ENCODE data around the gene SLPI. TPM values are rescaled to one million over a fixed set of nuclear protein-coding genes. Genes with fewer than 3 reads are reported as not detected.

The SLPI gene
- total RNA-seq (2014; rRNA removed; shearing (Covaris generic); ENCODE audit: low replicate concordance), result not detected in 2 replicates

DNA sequence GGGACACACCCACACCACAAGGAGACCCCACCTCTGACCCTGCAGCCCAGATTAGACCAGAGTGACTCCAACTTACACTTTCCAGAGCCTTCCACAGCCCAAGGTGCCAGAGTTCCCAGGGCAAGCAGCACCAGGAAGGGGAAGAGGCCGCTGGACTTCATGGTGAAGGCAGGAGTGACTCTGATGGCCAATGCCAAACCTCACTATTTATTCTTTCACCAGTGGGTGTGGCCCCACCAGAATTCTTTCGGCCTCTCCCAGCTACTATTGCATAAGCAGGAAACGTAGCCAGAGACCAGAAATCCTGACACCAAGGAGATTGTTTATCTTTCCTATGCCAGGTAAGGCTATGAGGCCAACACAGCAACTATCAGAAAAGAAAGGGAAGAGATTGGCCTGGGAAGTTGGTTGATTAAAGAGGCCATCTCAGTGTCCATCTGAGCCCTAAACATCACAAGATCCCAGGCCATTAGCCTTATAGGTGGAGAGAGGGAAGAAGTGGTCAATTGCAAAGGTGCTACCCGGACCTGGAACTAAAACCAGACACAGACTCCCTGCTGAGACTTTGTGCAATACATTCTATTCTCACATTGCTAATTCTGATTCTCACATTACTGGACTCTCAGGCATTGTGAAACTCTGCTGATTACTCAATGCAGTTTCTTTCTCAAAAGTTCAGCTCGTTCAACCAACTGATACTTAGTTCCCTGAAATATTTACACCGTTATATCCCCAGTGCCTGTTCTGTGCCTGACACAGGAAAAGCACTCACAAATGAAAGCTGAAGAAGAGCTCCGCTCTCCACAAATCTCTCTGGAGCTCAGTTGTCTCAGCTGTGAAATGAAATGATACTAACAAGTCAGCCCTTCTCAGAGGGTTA lies at the start of gene SLPI:
SLPI (minus strand) TSS at position 182 of the 880 bp plus-strand sequence; CDS start at position 161, 21 bp downstream.
- DNase-seq, result no peak
- H3K27me3 ChIP-seq (ENCODE audit: low read length), result no peaks in the 10 kb centered on the region
- no peak within 1 kb of the TSS for H3K4me2 ChIP-seq (ENCODE audit: low read depth, low read length, poor library complexity, severe bottlenecking)
- H3K79me2 ChIP-seq (ENCODE audit: low read length), result no peaks in the 10 kb centered on the region
- no peak within 1 kb of the TSS for H3K9ac ChIP-seq (ENCODE audit: low read length)
- no peaks in the 10 kb centered on the region for H3K9me3 ChIP-seq (ENCODE audit: low read length)
- no peak within 1 kb of the TSS for H3K27ac ChIP-seq (ENCODE audit: low read length)
- no peaks in the 10 kb centered on the region for H4K20me1 ChIP-seq (ENCODE audit: insufficient read depth, low read depth, low read length)
- H3K9me2 ChIP-seq (replicated peaks; ENCODE audit: insufficient read depth, low read length), result no peaks in the 10 kb centered on the region
- H2AFZ ChIP-seq (ENCODE audit: low read length), result no peak within 1 kb of the TSS
- H3K4me3 ChIP-seq (ENCODE audit: low read length), result no peak within 1 kb of the TSS
- no peaks in the 10 kb centered on the region for H3K36me3 ChIP-seq (ENCODE audit: insufficient read depth, low read length)
- no peaks in the 10 kb centered on the region for H3K4me1 ChIP-seq (ENCODE audit: low read length)

DNA sequence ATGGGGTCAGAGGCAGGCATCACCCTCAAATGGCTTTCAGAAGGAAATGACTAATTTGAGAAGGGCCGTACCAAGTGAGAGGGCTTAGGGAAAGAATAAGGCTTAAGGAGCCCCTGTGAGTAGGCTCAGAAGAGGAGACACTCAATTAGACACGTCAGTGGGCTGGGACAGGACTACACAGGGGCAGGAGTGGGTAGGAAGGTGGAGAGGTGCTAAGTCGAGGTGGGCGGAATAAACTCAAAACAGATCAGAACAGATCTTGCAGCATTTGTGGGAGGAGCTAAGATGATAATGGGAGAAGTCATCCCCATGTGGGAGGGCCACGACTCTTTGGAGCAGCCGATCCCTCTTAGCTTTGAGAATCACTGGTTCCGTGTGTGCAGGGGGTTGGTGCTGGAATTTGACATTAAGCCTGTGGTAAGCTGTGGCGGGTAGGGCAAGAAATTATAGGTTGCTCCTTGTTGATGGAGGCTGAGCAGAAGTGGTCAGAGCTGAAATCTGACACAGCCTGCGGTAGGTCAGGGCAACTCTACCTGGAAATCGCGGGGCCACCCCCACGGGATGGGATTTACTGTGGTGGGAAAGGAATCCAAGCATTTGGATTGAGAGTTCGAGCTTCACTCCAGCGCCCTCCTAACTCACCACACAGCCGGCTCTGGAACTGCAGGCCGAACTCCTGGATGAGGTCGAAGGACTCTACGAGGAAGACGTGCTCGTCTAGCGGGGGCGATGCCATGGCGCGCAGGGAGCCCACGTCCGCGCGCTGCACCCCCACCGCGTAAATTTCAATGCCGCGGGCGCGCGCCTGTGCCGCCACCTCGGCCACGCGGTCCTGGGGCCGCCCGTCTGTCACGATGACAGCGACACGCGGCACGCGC lies 49.5 kb upstream of the SLPI start:
- H3K27ac ChIP-seq (ENCODE audit: low read length), result no peak overlapping the region
- no peak for DNase-seq
- no peak overlapping the region for H3K4me2 ChIP-seq (ENCODE audit: low read depth, low read length, poor library complexity, severe bottlenecking)
- H3K36me3 ChIP-seq (ENCODE audit: insufficient read depth, low read length), result no peaks in the 10 kb centered on the region
- no peaks in the 10 kb centered on the region for H3K27me3 ChIP-seq (ENCODE audit: low read length)
- no peak overlapping the region for H3K9ac ChIP-seq (ENCODE audit: low read length)
- H3K4me1 ChIP-seq (ENCODE audit: low read length), result no peaks in the 10 kb centered on the region
- H4K20me1 ChIP-seq (ENCODE audit: insufficient read depth, low read depth, low read length), result no peaks in the 10 kb centered on the region
- no peaks in the 10 kb centered on the region for H3K9me3 ChIP-seq (ENCODE audit: low read length)
- H3K79me2 ChIP-seq (ENCODE audit: low read length), result no peaks in the 10 kb centered on the region
- no peaks in the 10 kb centered on the region for H3K9me2 ChIP-seq (replicated peaks; ENCODE audit: insufficient read depth, low read length)
- no peak overlapping the region for H2AFZ ChIP-seq (ENCODE audit: low read length)
- H3K4me3 ChIP-seq (ENCODE audit: low read length), result no peak overlapping the region

DNA sequence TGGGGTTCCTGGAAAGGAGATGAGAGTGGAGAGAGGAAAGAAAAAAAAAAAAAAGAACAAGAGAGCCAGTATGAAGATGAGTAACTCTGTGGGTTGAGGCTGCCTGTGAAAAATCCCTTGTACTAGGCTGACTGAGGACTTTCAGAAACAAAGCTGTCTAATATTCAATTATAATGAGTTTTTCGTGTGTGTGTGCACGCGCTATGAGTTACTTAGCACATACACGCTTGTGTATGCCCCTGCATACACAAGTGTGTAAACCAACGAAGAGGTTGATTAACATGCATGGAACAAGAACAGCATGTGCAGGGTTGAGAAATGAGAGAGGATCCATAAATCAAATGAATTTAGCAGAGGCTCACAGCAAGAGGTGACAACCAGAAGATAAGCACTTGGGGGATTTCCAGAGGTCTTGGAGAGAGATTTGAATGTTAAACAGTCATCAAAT lies 47.5 kb upstream of the SLPI start:
- Histone ChIP-seq H3K79me2 (ENCODE audit: low read length) (no peaks in the 10 kb centered on the region), H3K9me3 (ENCODE audit: low read length) (no peaks in the 10 kb centered on the region), H3K36me3 (ENCODE audit: insufficient read depth, low read length) (no peaks in the 10 kb centered on the region), H3K27me3 (ENCODE audit: low read length) (no peaks in the 10 kb centered on the region), H3K9ac (ENCODE audit: low read length) (no peak overlapping the region), H3K27ac (ENCODE audit: low read length) (no peak overlapping the region), H4K20me1 (ENCODE audit: insufficient read depth, low read depth, low read length) (no peaks in the 10 kb centered on the region), H2AFZ (ENCODE audit: low read length) (no peak overlapping the region), H3K9me2 (replicated peaks; ENCODE audit: insufficient read depth, low read length) (no peaks in the 10 kb centered on the region), H3K4me2 (ENCODE audit: low read depth, low read length, poor library complexity, severe bottlenecking) (no peak overlapping the region), H3K4me1 (ENCODE audit: low read length) (no peaks in the 10 kb centered on the region), H3K4me3 (ENCODE audit: low read length) (no peak overlapping the region)
- DNase-seq, result no peak

DNA sequence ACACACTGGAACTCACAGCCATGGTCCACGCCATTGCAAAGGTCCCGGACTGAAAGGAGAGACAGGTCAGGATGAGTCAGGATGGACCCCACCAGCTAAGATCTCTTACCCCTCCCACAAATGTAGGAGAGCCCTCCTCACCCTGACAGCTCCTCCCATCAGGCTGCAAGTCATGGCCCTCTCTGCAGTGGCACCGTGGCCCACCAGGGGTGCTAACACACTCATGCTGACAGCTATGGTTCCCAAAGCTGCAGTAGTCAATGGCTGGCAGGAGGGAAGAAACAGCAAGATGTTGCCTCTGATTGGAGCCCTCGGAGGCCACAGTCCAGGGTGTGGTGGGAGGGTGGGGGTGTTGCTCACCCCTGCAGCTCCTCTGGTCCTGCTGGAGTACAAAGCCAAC lies 46.6 kb upstream of the SLPI start:
- H3K4me2 ChIP-seq (ENCODE audit: low read depth, low read length, poor library complexity, severe bottlenecking), result no peak overlapping the region

GRCh38 chr20:45299786-45300185 lies 45.4 kb upstream of the SLPI start:
- no peaks in the 10 kb centered on the region for H3K9me3 ChIP-seq (ENCODE audit: low read length)
- H3K79me2 ChIP-seq (ENCODE audit: low read length), result no peaks in the 10 kb centered on the region
- H3K4me1 ChIP-seq (ENCODE audit: low read length), result no peaks in the 10 kb centered on the region
- no peak for DNase-seq
- H3K9me2 ChIP-seq (replicated peaks; ENCODE audit: insufficient read depth, low read length), result no peaks in the 10 kb centered on the region
- no peaks in the 10 kb centered on the region for H3K36me3 ChIP-seq (ENCODE audit: insufficient read depth, low read length)
- H4K20me1 ChIP-seq (ENCODE audit: insufficient read depth, low read depth, low read length), result no peaks in the 10 kb centered on the region
- H2AFZ ChIP-seq (ENCODE audit: low read length), result no peak overlapping the region
- H3K4me3 ChIP-seq (ENCODE audit: low read length), result no peak overlapping the region
- no peak overlapping the region for H3K27ac ChIP-seq (ENCODE audit: low read length)
- H3K27me3 ChIP-seq (ENCODE audit: low read length), result no peaks in the 10 kb centered on the region
- H3K9ac ChIP-seq (ENCODE audit: low read length), result no peak overlapping the region
- no peak overlapping the region for H3K4me2 ChIP-seq (ENCODE audit: low read depth, low read length, poor library complexity, severe bottlenecking)

More for the DNA sequence above, 46.6 kb upstream of the SLPI start:
- Histone ChIP-seq H3K79me2 (ENCODE audit: low read length) (no peaks in the 10 kb centered on the region), H3K36me3 (ENCODE audit: insufficient read depth, low read length) (no peaks in the 10 kb centered on the region), H3K27ac (ENCODE audit: low read length) (no peak overlapping the region), H3K9me3 (ENCODE audit: low read length) (no peaks in the 10 kb centered on the region), H2AFZ (ENCODE audit: low read length) (no peak overlapping the region), H3K9ac (ENCODE audit: low read length) (no peak overlapping the region), H3K27me3 (ENCODE audit: low read length) (no peaks in the 10 kb centered on the region), H3K4me3 (ENCODE audit: low read length) (no peak overlapping the region), H3K9me2 (replicated peaks; ENCODE audit: insufficient read depth, low read length) (no peaks in the 10 kb centered on the region), H4K20me1 (ENCODE audit: insufficient read depth, low read depth, low read length) (no peaks in the 10 kb centered on the region), H3K4me1 (ENCODE audit: low read length) (no peaks in the 10 kb centered on the region)
- peak; percentile 80 for DNase-seq

DNA sequence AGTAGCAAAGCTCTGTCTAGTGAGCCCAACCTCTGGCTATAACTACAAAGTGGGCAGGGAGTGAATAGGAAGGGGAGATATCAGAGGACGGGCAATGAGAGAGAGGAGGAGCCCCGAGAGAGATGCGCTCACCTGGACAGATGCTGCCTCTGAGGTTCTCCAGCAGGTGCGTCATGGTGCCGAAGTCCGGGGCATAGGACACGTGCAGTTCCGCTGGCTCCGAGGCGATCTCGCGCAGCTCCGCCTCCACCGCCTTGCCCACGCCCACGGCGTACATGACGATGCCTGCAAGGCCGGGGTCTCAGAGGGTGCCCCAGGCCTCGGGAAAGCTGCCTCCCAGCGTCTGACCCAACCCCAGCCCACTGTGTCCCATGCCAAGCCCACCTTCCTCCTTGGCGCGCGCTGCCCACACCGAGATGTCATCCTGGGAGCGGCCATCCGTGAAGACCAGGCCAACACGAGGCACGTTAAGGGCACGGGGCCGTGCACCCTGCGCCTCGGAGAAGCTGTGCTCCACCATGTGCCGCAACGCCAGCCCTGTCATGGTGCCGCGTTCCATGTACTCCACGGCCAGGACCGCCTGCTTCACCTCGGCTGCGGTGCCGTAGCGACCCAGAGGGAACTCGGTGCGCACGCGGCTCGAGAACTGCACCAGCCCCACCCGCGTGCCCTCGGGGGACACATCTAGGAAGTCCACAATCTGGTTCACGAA lies 43.6 kb upstream of the SLPI start:
- no peaks in the 10 kb centered on the region for H3K9me2 ChIP-seq (replicated peaks; ENCODE audit: insufficient read depth, low read length)
- no peaks in the 10 kb centered on the region for H3K4me1 ChIP-seq (ENCODE audit: low read length)
- H3K27me3 ChIP-seq (ENCODE audit: low read length), result no peaks in the 10 kb centered on the region
- H2AFZ ChIP-seq (ENCODE audit: low read length), result no peak overlapping the region
- H3K36me3 ChIP-seq (ENCODE audit: insufficient read depth, low read length), result no peaks in the 10 kb centered on the region
- no peak for DNase-seq
- H3K4me3 ChIP-seq (ENCODE audit: low read length), result no peak overlapping the region
- H3K9ac ChIP-seq (ENCODE audit: low read length), result no peak overlapping the region
- no peak overlapping the region for H3K4me2 ChIP-seq (ENCODE audit: low read depth, low read length, poor library complexity, severe bottlenecking)
- no peak overlapping the region for H3K27ac ChIP-seq (ENCODE audit: low read length)
- H3K9me3 ChIP-seq (ENCODE audit: low read length), result no peaks in the 10 kb centered on the region
- H4K20me1 ChIP-seq (ENCODE audit: insufficient read depth, low read depth, low read length), result no peaks in the 10 kb centered on the region
- H3K79me2 ChIP-seq (ENCODE audit: low read length), result no peaks in the 10 kb centered on the region

GRCh38 chr20:45294659-45295058 lies 40.3 kb upstream of the SLPI start:
- H3K27ac ChIP-seq (ENCODE audit: low read length), result no peak overlapping the region
- no peaks in the 10 kb centered on the region for H3K9me3 ChIP-seq (ENCODE audit: low read length)
- no peaks in the 10 kb centered on the region for H3K4me1 ChIP-seq (ENCODE audit: low read length)
- no peaks in the 10 kb centered on the region for H3K79me2 ChIP-seq (ENCODE audit: low read length)
- no peak for DNase-seq
- H3K9me2 ChIP-seq (replicated peaks; ENCODE audit: insufficient read depth, low read length), result no peaks in the 10 kb centered on the region
- H4K20me1 ChIP-seq (ENCODE audit: insufficient read depth, low read depth, low read length), result 0 out of 2 replicates have a peak, but pooled peaks cover 4% of the 10 kb centered on the region
- no peak overlapping the region for H3K4me3 ChIP-seq (ENCODE audit: low read length)
- H3K27me3 ChIP-seq (ENCODE audit: low read length), result no peaks in the 10 kb centered on the region
- no peak overlapping the region for H3K9ac ChIP-seq (ENCODE audit: low read length)
- H2AFZ ChIP-seq (ENCODE audit: low read length), result no peak overlapping the region
- H3K36me3 ChIP-seq (ENCODE audit: insufficient read depth, low read length), result no peaks in the 10 kb centered on the region
- no peak overlapping the region for H3K4me2 ChIP-seq (ENCODE audit: low read depth, low read length, poor library complexity, severe bottlenecking)

All from Karpas-422 (cell line).